Activated T-helper 1 cell treated with anti-CD3 and anti-CD28 coated beads, Interleukin-2, amount 50 U/mL, for 16 hours (primary cell): ENCODE results near the gene ARHGEF5.
"Not testable (repeated sequence)": the region's sequence is repeated elsewhere in the genome, so short reads cannot be mapped to it uniquely, and the experiment has no call there.

ENCODE experiments used
- DNase-seq, 2 donors: peaks; one replicate each; pipeline ENCODE4 v3.0.0-alpha.2; 2020; ENCODE audit warnings: low read depth in 1 of 2, low spot score in 1 of 2

The ARHGEF5 gene

DNA sequence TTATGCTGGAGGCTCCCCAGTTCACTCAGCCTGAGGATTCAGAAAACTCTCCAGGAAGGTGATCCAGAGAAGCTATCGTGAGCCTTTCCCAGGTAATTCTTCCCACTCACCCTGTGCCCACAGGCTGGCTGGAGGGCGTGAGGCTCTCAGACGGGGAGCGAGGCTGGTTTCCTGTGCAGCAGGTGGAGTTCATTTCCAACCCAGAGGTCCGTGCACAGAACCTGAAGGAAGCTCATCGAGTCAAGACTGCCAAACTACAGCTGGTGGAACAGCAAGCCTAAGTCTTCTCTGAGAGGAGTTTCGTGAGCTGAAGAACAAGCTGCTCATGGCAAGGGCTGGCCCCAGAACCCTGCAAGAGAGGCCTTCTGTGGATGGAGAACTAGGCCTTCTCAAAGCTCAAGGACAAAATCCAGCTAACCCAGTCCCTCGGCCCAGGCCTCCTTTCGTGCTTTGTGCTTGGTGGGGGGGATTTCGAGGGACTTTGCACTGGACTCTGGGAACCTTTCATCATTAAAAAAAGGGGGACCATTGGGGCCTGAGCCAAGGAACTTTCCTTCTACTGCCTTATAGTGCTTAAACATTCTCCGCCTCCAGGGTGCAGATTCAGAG, 24.7 kb downstream of the ARHGEF5 start:
- no peak for DNase-seq

DNA sequence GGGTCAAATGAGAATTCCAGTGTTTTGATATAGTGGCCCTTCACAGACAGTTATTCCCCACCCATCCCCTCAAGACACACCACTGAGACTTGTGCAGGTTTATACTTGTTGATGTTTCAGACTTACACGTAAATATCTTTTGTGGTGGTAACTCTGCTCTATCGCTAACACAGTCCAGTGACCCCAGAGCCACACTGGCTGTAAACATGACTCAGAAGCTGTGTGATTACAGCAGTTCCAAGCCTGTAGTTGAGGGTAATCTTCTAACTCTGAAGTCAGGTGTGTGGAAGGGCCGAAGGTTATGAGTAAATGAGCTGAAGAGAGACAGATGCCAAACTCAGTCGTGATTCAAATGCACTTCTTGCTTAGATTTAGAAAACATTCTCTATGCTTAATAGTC, 28.9 kb downstream of the ARHGEF5 start:
- no peak for DNase-seq

DNA sequence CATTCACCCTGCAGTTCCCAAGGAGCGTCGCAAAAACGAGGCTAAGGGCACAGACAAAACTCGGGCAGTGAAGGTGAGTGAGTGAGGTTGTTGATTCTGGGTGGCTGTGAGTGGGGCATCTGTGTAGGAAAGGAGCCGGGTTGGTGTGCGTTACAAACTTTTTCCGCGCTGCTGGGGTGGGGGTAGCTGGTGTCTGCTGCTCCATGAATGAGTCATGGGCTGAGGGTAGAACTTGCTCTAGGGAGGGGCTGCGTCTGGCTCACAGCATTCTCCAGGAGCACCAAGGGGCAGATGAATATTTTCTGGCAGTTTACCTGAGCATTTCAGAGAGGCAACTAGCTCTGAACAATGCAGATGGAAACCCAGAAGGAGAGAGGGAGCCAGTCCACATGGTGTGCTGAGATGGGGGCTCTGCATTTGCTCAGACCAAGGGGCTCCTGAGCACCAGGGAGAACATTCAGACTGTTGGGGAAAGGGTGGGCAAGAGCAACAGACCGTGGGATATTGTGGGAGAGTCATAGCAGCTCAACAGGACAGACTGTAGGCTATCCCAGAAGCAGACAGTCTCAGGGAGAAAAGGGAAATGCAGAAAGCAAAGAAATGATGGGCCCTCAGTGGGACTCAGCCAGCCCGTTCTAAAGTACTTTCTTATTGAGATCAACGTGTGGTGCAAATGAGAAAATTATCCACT, 29.5 kb downstream of the ARHGEF5 start:
- DNase-seq = no peak

DNA sequence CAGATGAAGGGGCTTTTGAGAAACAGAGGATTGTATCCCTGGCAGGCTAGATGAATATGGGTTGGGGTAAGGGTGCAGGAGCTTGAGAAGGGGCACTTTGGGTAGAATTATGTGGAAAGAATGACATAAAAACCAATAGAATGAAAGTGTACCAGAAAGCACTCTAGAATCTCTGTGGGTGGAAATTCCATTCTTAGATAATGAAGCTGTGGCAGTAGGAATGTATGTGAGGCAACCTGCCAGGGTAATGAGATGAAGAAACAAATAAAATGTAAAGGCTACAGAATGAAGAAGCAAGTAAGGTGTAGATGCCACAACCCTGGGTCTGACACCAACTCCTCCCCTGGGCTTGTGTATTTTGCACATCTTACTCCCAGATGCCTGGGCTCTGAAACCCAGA, 31.5 kb downstream of the ARHGEF5 start:
- DNase-seq = no peak

DNA sequence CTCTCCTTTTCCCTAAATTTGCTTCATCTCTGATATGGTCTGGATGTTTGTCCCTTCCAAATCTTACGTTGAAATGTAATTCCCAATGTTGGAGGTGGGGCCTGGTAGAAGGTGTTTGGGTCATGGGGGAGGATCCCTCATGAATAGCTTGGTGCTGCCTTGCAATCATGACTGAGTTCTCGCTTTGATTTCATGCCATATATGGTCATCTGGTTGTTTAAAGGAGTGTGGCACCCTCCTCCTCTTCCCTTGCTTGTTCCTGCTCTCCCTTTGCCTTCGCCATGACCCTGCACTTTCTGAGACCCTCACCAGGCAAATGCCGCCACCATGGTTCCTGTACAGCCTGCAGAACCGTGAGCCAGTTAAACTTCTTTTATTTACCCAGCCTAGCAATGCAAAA, 33.7 kb downstream of the ARHGEF5 start:
- no peak for DNase-seq

DNA sequence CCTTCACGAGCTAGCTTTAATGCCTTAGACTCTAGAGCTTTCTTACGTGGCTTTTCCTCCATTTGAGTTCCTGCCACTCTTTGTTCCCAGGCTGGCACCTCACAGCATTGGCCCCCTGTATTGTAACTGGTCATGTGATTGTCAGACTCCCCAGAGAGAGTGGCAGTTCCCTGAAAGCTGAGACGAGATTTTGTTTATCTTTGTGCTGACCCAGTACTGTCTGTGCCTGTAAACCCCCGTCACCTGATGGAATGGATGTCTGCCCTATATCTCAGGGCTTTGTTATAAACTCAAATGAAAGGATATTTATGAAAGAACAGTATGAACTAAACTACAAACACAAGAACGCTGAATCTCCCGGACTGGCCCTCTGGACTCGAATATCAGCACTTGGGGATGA, 35.3 kb downstream of the ARHGEF5 start:
- DNase-seq = no peak

DNA sequence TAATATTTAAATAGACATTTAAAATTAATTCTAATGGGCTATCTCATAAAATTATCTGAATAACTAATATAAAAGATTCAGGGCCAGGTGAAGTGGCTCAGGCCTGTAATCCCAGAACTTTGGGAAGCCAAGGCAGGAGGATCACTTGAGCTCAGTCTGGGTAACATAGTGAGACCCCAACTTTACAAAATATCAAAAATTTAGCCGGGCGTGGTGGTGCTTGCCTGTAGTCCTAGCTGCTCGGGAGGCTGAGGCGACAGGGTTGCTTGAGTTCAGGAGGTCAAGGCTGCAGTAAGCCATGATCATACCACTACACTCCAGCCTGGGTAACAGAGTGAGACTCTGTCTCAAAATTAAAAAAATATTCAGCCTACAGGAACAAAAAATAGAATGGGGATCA, 35.8 kb downstream of the ARHGEF5 start:
- DNase-seq = no peak

DNA sequence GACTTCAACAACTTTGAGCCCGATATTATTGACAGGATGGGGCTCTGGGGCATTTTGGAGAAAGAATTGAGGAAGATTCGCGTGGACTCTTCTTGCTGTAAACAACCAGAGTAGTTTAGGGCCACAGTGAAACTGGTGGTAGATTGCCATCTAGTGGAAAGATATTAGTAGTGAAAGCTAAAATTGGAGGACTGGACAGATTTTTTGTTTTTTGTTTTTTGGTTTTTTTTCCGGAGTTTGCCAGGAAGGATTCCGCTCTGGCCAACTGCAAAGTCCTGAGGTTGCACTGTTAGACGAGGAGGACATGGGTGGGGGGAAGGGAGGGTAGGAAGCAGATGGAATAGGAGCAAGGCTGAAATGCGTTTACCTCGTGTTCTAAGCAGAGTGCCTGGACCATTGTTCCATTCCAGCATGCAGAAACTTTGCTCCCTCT, 36.6 kb downstream of the ARHGEF5 start:
- no peak for DNase-seq

DNA sequence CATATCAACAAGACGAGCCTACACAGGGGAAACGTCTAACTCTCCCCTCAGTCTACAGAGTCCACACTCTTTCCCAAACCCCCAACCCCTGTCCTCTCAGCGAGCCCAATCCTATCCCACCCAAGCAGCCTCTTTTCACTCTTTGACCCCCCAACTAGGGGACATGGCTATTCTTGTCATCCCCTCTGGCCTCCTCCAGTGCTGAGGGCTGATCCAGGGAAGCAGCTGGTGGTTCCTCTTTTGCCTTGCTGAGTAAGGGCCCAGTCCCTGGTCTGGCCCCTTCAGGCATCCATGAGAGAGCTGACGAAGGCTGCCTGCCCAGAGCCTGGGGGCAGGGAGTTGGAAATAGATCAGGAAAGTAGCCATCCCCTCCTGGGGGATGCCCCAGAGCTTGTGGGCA, 41.9 kb downstream of the ARHGEF5 start:
- DNase-seq = no peak

DNA sequence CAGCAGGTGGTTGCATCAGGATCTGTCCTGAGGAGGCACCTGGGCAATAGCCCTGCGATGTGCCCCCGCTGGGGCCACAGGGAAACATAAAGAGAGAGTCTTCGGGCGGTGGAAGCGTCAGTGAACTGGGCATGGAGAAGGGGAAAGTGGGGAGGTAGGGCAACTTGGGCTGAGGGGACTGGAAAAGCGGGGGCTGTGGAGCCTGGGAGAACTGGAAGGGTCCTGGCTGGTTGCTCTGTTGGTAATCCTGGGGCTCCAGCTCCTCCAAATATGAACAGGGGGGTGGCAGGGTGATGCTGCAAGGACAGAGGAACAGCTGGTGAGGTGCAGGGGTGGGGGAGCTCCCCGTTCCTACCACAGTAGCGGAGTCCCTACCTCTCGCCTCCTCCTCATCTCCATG, 43.1 kb downstream of the ARHGEF5 start:
- no peak for DNase-seq

DNA sequence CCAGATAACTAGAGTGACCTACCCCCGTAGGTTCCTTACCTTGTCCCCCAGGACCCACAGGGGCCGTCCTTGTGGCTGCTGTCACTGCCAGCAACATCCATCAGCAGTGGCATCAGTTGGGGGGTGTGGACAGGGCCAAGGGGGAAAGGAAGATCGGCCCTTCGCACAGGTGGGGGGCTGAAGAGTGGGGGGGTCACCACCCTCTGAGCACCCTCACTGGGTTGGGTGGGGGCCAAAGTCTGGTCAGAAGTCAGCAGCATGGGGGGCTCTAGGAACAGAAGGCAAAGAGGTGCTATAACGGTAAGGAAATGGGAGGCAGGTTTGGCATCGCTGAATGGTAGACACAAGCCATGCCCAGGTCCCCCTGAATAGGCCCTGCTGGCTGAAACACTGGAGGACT, 43.7 kb downstream of the ARHGEF5 start:
- no peak for DNase-seq

DNA sequence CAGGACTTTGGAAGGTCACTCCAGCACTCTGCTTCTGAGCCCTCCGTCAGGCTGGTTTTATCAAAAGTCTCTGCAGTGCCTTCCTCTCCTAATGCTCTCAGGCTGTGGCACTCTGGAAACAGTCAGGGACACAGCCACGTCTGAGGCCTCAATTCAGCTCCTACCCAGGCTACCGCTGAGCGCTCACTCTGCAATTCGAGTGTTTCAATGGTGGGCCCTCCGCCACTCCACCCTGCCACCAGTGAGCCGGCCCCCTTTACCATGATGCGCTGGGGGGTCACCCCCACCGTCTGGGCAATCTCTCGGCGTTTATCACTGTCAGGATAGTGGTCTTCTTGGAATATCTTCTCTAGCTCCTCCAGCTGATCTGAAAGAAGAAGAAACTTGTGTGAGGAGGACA, 44.7 kb downstream of the ARHGEF5 start:
- no peak for DNase-seq

DNA sequence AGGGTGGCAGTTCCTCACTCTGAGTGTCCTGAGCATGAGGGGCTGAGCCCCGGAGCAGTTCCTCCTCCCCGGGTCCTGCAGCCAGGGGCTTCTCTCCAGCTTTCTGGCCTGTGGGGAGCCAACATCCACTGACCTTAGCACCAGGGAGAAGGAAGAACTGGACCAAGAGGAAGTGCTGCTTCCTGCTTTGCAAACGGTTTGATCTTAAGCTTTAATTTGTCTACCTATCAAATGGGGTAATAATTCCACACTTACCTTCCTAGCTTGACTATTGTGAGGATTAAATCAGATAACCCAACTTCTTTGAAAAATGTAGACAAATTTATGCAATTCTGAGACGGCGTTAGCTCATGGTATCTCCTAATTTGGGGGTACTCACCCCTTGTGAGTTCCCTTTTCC, 46.3 kb downstream of the ARHGEF5 start:
- no peak for DNase-seq

DNA sequence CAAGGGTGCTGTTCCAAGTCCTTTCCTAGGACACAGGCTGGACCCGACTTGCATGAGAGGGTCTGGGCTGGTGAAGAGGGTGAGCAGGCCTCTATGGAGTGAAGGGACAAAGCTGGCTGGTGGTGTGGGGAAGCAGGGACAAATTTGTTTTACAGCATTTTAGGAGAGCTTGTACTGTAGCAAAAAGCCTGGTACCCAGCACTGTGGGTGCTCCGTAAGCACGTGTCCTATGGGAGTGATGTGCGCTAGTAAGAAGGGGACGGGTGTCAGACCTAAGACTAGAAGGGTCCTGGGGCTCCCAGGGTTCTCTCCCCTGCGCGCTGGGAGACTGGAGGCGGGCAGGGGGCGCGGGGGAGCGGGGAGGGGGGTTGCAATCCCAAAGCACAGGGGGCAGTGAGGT, 47.9 kb downstream of the ARHGEF5 start:
- no peak for DNase-seq

DNA sequence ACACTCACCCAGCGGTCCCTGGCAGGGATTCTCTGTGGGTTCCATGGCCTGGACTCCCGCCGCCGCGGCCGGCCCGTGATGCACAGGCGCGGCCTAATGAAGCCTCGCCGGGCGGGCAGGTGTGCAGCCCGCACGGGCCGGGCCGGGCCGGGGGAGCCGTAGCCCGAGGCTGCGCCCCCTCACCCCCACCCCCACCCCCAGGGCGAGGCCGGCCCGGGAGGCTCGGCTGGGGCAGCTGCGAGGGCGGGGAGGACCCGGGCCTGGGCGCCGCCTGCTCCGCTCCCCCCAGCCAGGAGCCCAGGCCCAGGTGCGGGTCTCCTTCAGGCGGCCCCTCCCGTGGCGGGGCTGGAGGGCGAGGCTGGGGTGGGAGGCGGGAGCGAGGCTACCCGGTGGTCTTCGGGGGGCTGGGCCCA, 48.5 kb downstream of the ARHGEF5 start, which contains the start of gene NOBOX:
NOBOX (minus strand) TSS at position 45 of the 413 bp plus-strand sequence.
- no peak for DNase-seq

DNA sequence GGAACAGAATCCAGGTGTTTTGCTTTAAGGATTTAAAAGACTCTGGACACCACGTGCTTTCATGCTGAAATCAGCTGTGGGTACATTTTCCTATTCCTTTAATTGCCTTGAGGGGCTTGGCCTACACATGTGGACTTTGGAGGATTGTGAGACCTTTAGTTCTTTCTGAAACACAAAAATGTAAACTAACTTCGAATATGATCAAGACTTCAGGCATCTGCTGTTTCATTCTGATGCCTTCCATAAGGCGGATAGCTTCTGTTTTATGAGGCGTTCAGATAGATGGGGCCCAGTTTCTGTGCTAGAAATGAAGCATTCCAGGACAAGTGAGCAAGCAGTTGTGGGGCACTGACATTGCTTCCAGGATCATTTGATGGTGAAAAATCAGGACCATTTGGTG, 49.7 kb downstream of the ARHGEF5 start:
- DNase-seq = no peak

DNA sequence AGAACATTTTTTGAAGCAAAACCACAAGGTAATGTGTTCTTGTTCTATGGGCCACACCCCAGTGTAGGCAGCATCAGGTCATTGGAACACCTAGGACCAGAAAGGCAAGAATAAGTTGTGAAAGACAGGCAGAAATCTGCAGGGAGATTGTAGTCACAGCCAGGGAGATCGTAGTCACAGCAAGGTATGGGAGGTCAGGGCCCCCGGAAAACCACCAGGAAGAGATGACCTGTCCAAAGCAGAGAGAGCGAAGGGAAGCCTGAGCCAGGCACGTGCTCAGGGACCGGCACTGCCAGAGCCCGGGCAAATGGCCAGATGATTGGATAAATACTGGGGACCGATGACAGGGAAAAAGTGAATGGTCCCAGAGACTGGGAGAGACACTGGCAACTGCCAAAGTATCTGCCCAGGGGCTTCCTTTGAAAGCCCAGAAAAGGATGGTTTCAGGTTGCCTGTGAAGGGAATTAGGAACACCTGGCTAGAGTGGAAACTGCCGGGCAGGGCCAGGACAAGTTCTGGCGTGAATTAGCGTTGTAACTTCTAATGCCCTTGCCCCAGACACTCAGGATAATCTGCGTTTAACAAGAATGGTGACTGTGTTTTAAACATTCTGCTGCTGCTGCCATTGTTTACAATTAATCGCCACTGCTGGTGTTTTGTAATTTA, 52.2 kb downstream of the ARHGEF5 start:
- DNase-seq = no peak

DNA sequence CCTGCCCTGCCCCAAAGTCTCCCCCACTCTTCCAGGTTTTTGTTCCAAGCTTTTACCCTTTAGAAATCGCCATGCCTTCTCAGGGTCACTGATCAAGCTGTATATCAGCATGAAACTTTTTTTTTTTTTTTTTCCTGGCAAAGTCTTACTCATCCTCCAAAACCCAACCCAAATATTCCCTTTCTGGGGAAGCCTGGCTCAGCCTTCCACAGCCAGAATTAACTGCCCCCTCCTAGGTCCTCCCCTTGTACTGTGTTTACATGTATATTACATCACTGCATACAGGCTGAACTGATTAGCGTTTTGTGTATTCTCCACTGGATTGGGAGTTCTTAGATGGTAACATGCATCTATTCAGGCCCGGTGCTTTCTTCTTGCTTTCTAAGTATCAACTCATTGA, 52.9 kb downstream of the ARHGEF5 start:
- DNase-seq = no peak

DNA sequence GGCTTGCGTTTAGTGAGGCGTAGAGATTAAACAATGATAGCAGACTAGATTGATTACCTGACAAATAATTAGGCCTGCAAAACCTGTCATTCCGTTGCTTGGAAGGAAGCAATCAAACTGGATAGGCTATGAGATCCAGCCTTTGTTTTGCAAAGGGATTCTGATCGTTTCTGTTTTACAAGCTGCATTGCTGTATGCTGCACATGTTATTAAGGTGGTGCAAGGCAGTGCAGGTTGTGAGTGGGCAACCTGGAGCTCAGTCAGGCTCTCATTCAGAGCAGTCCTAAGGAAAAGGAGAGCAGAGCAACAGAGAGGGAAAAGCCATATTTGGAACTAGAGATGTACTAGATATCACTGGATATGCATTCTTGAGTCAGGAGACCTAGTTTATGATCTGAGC, 55.2 kb downstream of the ARHGEF5 start:
- no peak for DNase-seq

DNA sequence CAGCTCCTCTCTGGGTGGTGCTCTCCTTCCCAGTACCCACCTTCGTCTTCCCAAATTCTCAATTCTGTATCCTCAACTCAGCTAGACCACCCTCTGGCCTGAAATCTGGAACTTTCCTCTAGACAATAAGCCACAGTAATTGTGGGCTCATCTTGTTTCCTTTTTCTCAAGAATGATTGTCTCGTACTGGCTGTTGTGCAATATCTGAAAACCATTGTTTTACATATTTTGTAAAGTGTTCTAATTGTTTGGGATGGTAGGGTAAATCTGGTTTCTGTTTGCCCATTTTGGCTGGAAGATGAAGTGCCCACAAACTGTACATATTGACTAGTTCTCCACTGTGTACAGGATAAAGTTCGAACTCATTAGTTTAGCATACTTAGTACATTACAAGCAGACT, 59.6 kb downstream of the ARHGEF5 start:
- DNase-seq = no peak

DNA sequence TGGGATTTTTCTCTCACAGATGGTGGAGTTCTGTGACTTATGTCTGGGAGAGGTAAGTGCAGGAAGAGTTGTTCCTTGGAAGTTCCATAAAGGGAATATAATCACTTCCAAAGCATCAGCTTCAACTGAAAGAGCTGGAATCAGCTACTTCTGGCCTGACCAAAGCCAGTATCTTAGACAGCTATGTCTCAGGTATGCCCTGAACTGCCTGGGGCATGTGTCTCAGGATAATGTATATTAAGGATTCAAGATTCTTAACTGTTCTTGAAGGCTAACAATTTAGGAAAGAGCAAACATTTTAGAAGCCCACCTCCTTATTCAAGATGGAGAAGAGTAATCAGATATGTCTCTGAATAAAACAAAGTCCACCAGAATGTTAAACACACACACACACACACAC, 60.7 kb downstream of the ARHGEF5 start:
- no peak for DNase-seq

DNA sequence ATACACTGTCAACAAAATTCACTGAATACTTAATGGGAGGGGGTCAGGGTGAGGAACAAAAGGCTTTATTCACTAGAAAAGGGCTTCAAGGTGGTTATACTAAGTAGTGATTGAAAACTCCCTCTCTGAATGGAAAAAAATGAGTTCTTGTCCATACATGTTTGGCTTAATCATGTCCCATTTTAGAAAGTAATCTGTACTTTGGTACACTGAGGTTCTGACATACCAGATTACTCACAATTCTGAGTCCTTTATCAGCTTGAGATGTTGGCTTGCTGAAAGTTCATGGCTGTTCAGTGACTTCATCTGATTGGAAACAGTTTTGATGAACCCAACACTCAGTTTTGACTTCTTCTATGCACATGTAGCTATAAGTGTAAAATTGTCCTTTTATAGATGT, 61.1 kb downstream of the ARHGEF5 start:
- no peak for DNase-seq

DNA sequence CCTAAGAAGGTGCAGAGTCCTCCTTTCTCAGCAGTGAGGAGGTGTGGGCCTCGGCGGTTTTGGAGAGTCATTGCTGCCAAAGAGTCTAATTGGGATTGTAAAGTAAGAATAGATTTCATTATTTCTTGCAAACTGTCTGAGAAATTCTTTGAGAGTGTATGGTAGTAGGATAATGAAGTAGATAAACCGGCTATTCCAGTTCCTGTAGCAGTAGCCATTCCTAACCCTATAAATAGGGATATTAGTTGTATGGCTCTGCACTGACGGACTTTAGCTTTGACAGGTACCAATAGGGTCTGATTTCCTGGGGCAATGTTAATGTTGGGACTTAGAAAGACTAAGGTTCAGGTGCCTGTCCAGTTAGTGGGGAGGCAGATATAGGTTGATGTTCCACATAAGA, 63.7 kb downstream of the ARHGEF5 start:
- not testable (repeated sequence) for DNase-seq
